Activated T-helper 2 cell treated with anti-CD3 and anti-CD28 coated beads, Interferon-gamma antibody, Interleukin-2, Interleukin-4, amounts not matched to agents 10 μg/mL and 5 μg/mL and 100 μg/mL, durations not matched to agents 14 hours and 24 hours and 36 hours (primary cell): ENCODE results near the gene CDR2L. TPM values are rescaled to one million over a fixed set of nuclear protein-coding genes. Genes with fewer than 3 reads are reported as not detected.

Source experiments
- DNase-seq: peaks from one replicate; pipeline ENCODE4 v3.0.0; 2021; ENCODE audit warnings: low spot score
- H3K27ac Mint-ChIP-seq: one replicate; pipeline ENCODE4 v1.8.0; 2021; ENCODE audit warnings: mixed read lengths
- H3K27me3 Mint-ChIP-seq: one replicate; pipeline ENCODE4 v1.8.0; 2021; ENCODE audit warnings: low read depth, mixed read lengths
- H3K36me3 Mint-ChIP-seq: one replicate; pipeline ENCODE4 v1.8.0; 2021; ENCODE audit warnings: low read depth, mixed read lengths
- H3K4me1 Mint-ChIP-seq: one replicate; pipeline ENCODE4 v1.8.0; 2021; ENCODE audit warnings: low read depth, mixed read lengths
- H3K4me3 Mint-ChIP-seq: one replicate; pipeline ENCODE4 v1.8.0; 2021; ENCODE audit warnings: low read depth, mild to moderate bottlenecking, moderate library complexity, mixed read lengths
- H3K9me3 Mint-ChIP-seq: one replicate; pipeline ENCODE4 v1.8.0; 2021; ENCODE audit warnings: mixed read lengths
- intact Hi-C: fragments of 100-400 bp; cut with micrococcal nuclease; formaldehyde crosslinking; loops from one replicate; pipeline ENCODE4 v1.15.1; 2023
- total RNA-seq: library from RNA; stranded (reverse); gene quantifications from 2 replicates; pipeline ENCODE4 v1.2.3, GENCODE V29; 2022

Gene CDR2L
- total RNA-seq, 1 donor from 2014 or later = 2.4 TPM

DNA sequence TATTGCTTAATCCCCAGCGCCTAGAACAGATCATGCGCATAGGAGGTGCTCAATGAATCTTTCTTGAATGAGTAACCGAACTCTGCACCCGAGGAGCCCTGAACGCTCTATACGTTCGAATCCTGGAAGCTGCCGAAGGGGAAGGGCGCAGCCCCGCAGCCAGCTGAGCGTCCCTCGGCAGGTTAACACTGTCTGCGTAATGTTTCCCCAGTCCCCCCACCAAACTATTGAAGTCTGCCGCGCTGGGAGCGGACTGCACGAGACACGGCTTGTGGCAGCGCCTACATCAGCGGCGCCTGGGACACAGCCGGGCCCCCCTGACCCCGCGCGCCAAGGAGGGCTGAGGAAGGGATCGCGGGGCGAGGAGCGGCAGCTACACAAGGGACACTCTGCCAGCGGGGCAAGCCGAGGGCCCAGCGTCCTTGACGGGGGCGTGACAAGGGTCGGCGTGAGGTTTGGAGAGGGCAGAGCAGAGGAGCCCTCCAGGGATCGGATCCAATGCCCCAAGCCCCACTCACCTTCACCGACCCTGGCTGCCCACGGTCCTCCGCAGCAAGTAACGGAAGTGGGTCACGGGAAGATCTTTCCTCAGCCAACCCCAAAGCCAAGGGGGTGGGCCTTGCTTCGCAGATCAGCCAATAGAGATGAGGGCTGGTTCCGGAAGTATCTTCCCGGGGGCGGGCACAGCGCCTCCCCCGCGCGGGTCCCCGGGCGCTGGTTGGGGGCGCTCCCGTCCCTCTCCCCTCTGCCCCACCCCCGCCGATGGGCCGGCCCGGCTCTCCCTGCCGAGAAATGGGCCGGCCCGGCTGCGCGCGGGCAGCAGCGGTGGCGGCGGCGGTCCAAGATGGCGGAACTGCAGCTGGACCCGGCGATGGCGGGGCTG, 59.2 kb downstream of the CDR2L start, which contains the start of the genes ATP5PD and KCTD2:
ATP5PD (minus strand) TSS at position 563 of the 883 bp plus-strand sequence. CDS start 4,319 bp downstream, outside the sequence.
KCTD2 (plus strand) TSS at position 819 of the 883 bp plus-strand sequence; CDS start at position 845, 26 bp downstream.
- intact Hi-C loops = loop anchor here (1.0 to 5.0 kb wide), 2 partner anchors 11 to 156 kb away; no protein-coding TSS in a partner anchor
- Mint-ChIP-seq H3K27me3 (no peaks in the 10 kb centered on the region), H3K27ac (peak within 1 kb of the TSS; percentile 86), H3K4me3 (peak within 1 kb of the TSS; percentile 98), H3K36me3 (peaks cover 20% of the 10 kb centered on the region), H3K9me3 (no peaks in the 10 kb centered on the region), H3K4me1 (peaks cover 35% of the 10 kb centered on the region)
- DNase-seq = peak; percentile 93

GRCh38 chr17:75047398-75048098, 60.1 kb downstream of the CDR2L start:
- H3K9me3 Mint-ChIP-seq = no peaks in the 10 kb centered on the region
- peak overlapping the region; percentile 95 for H3K4me3 Mint-ChIP-seq
- peaks cover 22% of the 10 kb centered on the region for H3K36me3 Mint-ChIP-seq

GRCh38 chr17:75048249-75048878, 60.9 kb downstream of the CDR2L start:
- Mint-ChIP-seq H3K4me1 (peaks cover 33% of the 10 kb centered on the region), H3K27me3 (no peaks in the 10 kb centered on the region), H3K9me3 (no peaks in the 10 kb centered on the region), H3K27ac (peak overlapping the region; percentile 85), H3K36me3 (peaks cover 27% of the 10 kb centered on the region), H3K4me3 (peak overlapping the region; percentile 95)
- intact Hi-C loops = loop anchor here (5.0 kb wide), 1 partner anchor 154 kb away; no protein-coding TSS in a partner anchor
- no peak for DNase-seq

More at GRCh38 chr17:75047398-75048098, 60.1 kb downstream of the CDR2L start:
- peak overlapping the region; percentile 85 for H3K27ac Mint-ChIP-seq
- peak; percentile 30 for DNase-seq
- intact Hi-C loops = loop anchor here (1.0 to 5.0 kb wide), 2 partner anchors 12 to 155 kb away; no protein-coding TSS in a partner anchor
- H3K27me3 Mint-ChIP-seq = no peaks in the 10 kb centered on the region
- peaks cover 34% of the 10 kb centered on the region for H3K4me1 Mint-ChIP-seq

GRCh38 chr17:75049057-75049456, 61.6 kb downstream of the CDR2L start:
- Mint-ChIP-seq H3K9me3 (no peaks in the 10 kb centered on the region), H3K4me3 (peak overlapping the region; percentile 95), H3K36me3 (peaks cover 31% of the 10 kb centered on the region), H3K4me1 (peaks cover 33% of the 10 kb centered on the region), H3K27ac (no peak overlapping the region), H3K27me3 (no peaks in the 10 kb centered on the region)
- intact Hi-C loops = loop anchor here (5.0 kb wide), 1 partner anchor 153 kb away; no protein-coding TSS in a partner anchor
- DNase-seq = no peak

DNA sequence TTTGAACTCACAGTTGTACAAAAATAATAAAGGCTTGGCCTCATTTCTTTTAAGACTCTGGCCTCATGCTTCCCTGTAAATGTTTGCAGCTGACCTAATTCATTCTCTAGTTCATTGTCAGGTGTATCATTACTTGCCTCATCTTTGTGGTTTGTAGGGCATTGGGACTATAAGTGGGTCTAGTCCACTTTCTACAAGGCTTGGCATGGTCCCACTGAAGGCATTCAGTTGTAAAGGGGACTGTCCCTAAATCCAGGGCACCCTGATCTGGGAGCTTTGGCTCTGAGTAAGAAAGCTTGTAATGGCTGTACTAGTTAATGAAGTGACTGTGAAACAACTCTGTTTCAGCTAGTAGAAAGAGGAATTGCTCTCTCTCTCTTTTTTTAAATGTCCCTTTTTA, 62.3 kb downstream of the CDR2L start:
- peaks cover 35% of the 10 kb centered on the region for H3K36me3 Mint-ChIP-seq
- H3K27ac Mint-ChIP-seq = no peak overlapping the region
- H3K9me3 Mint-ChIP-seq = no peaks in the 10 kb centered on the region
- peaks cover 29% of the 10 kb centered on the region for H3K4me1 Mint-ChIP-seq
- H3K27me3 Mint-ChIP-seq = no peaks in the 10 kb centered on the region
- intact Hi-C loops = loop anchor here (5.0 kb wide), 1 partner anchor 153 kb away; no protein-coding TSS in a partner anchor
- H3K4me3 Mint-ChIP-seq = no peak overlapping the region
- no peak for DNase-seq

DNA sequence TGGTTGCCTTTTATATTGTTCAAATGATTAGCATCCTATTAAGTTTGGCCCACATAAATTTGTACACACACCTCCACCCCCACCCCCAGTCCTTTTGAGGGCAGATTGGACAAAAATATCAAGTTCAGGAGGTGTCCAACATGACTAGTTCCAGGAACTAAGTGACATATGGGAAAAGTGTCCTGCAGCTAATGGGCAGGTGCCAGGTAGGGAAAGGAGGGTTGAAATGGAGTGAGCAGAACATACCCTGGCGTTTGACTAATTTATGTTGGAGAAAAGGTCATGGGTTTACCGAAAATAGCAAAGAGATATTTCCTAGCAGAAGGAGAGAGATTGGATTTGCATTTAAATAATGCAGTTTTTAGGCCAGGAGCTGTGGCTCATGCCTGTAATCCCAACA, 64.5 kb downstream of the CDR2L start:
- H3K27ac Mint-ChIP-seq = no peak overlapping the region
- intact Hi-C loops = no loop called here
- peaks cover 46% of the 10 kb centered on the region for H3K36me3 Mint-ChIP-seq
- H3K27me3 Mint-ChIP-seq = no peaks in the 10 kb centered on the region
- H3K9me3 Mint-ChIP-seq = no peaks in the 10 kb centered on the region
- no peak overlapping the region for H3K4me3 Mint-ChIP-seq
- peaks cover 21% of the 10 kb centered on the region for H3K4me1 Mint-ChIP-seq
- no peak for DNase-seq

Other genes with a start within 250 kb of the CDR2L start
- 129 and 133 TPM in 2 replicates for gene NHERF1, start 239.0 kb upstream of the CDR2L start, total RNA-seq
- 55.3 TPM in 2 replicates for gene NAT9, start 211.3 kb upstream of the CDR2L start, total RNA-seq
- gene GRIN2C, start 127.7 kb upstream of the CDR2L start, total RNA-seq = 0.14 and 0.16 TPM in 2 replicates
- gene FDXR, start 114.6 kb upstream of the CDR2L start, total RNA-seq = 17.8 and 19.7 TPM in 2 replicates
- gene FADS6, start 94.0 kb upstream of the CDR2L start, total RNA-seq = not detected in 2 replicates
- gene USH1G, start 64.4 kb upstream of the CDR2L start, total RNA-seq = not detected in 2 replicates
- not detected in 2 replicates for gene OTOP2, start 63.4 kb upstream of the CDR2L start, total RNA-seq
- not detected in 2 replicates for gene OTOP3, start 51.7 kb upstream of the CDR2L start, total RNA-seq
- gene HID1, start 14.9 kb upstream of the CDR2L start, total RNA-seq = 0.07 and 0.37 TPM in 2 replicates
- 65.4 and 68.1 TPM in 2 replicates for gene MRPL58, start 25.0 kb downstream of the CDR2L start, total RNA-seq
- 166 and 170 TPM in 2 replicates for gene ATP5PD, start 59.3 kb downstream of the CDR2L start, total RNA-seq
- 18.0 and 20.7 TPM in 2 replicates for gene KCTD2, start 59.6 kb downstream of the CDR2L start, total RNA-seq
- gene SLC16A5, start 100.3 kb downstream of the CDR2L start, total RNA-seq = 11.6 and 11.8 TPM in 2 replicates
- gene ARMC7, start 122.3 kb downstream of the CDR2L start, total RNA-seq = 9.9 and 10.1 TPM in 2 replicates
- gene NT5C, start 144.1 kb downstream of the CDR2L start, total RNA-seq = 72.7 and 86.6 TPM in 2 replicates
- gene JPT1, start 166.9 kb downstream of the CDR2L start, total RNA-seq = 282 and 290 TPM in 2 replicates
- gene SUMO2, start 195.3 kb downstream of the CDR2L start, total RNA-seq = 653 and 679 TPM in 2 replicates
- gene NUP85, start 218.0 kb downstream of the CDR2L start, total RNA-seq = 115 and 122 TPM in 2 replicates